GM12878 (cell line): ENCODE data around the gene PDLIM3. TPM values are rescaled to one million over a fixed set of nuclear protein-coding genes. Genes with fewer than 3 reads are reported as not detected.

Experiments used
- ATAC-seq: fragments of 200-7000 bp; cut with Tn5 transposase; 3 replicates; pipeline ENCODE4 v1.9.1; 2020; ENCODE audit warnings: mild to moderate bottlenecking, moderate library complexity
- BruUV-seq: library from RNA; stranded (reverse); fragments of 400-500 nt; replicated peaks from 2 replicates; lab custom pipeline; 2021; lab: Mats Ljungman, UMichigan
- CTCF ChIA-PET: fragments of 300-600 bp; sonication (Branson Sonifier 250); formaldehyde crosslinking; extraction: SDS; loops from one replicate; lab custom pipeline; 2021; ENCODE audit warnings: inconsistent platforms; lab: Yijun Ruan, JAX
- POLR2A ChIA-PET: fragments of 350-600 bp; formaldehyde crosslinking; extraction: SDS; loops from one replicate; lab custom pipeline; 2021; ENCODE audit warnings: inconsistent platforms; lab: Charles Lee
- RAD21 ChIA-PET: fragments of 300-600 bp; sonication (Branson Sonifier 250); formaldehyde crosslinking; loops from one replicate; lab custom pipeline; 2023; ENCODE audit warnings: antibody characterized with exemption; ENCODE audit not compliant: unreplicated experiment; lab: Charles Lee
- SMC1A ChIA-PET: fragments of 300-600 bp; sonication (Branson Sonifier 250); formaldehyde crosslinking; loops from one replicate; lab custom pipeline; 2023; ENCODE audit not compliant: unreplicated experiment, uncharacterized antibody; lab: Charles Lee
- DNase-seq: peaks from one replicate; pipeline ENCODE4 v3.0.0-alpha.2; 2011; ENCODE audit warnings: low read depth, low spot score
- FAIRE-seq: peaks from 3 replicates; lab custom pipeline; 2011; peaks lifted over from hg19 to GRCh38; lab: Jason Lieb, UNC
- H2AFZ ChIP-seq: 2 replicates; pipeline ENCODE4 v1.6.0; 2011; ENCODE audit warnings: low read depth, low read length, control low read depth; ENCODE audit not compliant: control insufficient read depth
- H3K27ac ChIP-seq: 2 replicates; pipeline ENCODE4 v1.5.1; 2011; ENCODE audit warnings: control low read depth; ENCODE audit not compliant: control insufficient read depth, insufficient read depth
- H3K27me3 ChIP-seq, 2 experiments: replicated peaks in 1 of 2; 2 replicates each; pipeline versions ENCODE4 v1.6.0 to v1.6.1; 2011; ENCODE audit warnings: low read length in 1 of 2; ENCODE audit not compliant: control insufficient read depth in 2 of 2, insufficient read depth in 2 of 2
- H3K36me3 ChIP-seq, 2 experiments: 2 replicates each; pipeline ENCODE4 v1.5.1; 2011; ENCODE audit warnings: low read length in 1 of 2; ENCODE audit not compliant: control insufficient read depth in 2 of 2, insufficient read depth in 2 of 2
- H3K4me1 ChIP-seq: 2 replicates; pipeline ENCODE4 v1.6.1; 2011; ENCODE audit warnings: mild to moderate bottlenecking, low read length, moderate library complexity, mixed read lengths; ENCODE audit not compliant: control insufficient read depth, insufficient read depth
- H3K4me2 ChIP-seq: 2 replicates; pipeline ENCODE4 v1.6.0; 2011; ENCODE audit warnings: control low read depth; ENCODE audit not compliant: control insufficient read depth, insufficient read depth
- H3K4me3 ChIP-seq: fragments of 200-600 bp; sonication (generic); 2 replicates; pipeline ENCODE4 v1.5.1; 2016
- H3K79me2 ChIP-seq: 2 replicates; pipeline ENCODE4 v1.6.0; 2011; ENCODE audit warnings: low read length; ENCODE audit not compliant: control insufficient read depth, insufficient read depth
- H3K9ac ChIP-seq: 2 replicates; pipeline ENCODE4 v1.8.0; 2011; ENCODE audit warnings: low read length, control low read depth, mixed read lengths; ENCODE audit not compliant: control insufficient read depth, insufficient read depth
- H3K9me3 ChIP-seq: replicated peaks from 3 replicates; pipeline ENCODE4 v1.5.1; 2011; ENCODE audit warnings: mild to moderate bottlenecking, low read length; ENCODE audit not compliant: control insufficient read depth, insufficient read depth
- H4K20me1 ChIP-seq: 2 replicates; pipeline ENCODE4 v1.6.0; 2011; ENCODE audit not compliant: control insufficient read depth, insufficient read depth
- CBX5 ChIP-seq: sonication (generic); IDR thresholded peaks from 2 replicates; pipeline ENCODE4 v1.6.1; 2016; ENCODE audit warnings: low read depth, moderate library complexity, mild to moderate bottlenecking, inconsistent platforms
- EED ChIP-seq: sonication (generic); IDR thresholded peaks from 2 replicates; pipeline ENCODE4 v1.6.1; 2016; ENCODE audit warnings: antibody characterized with exemption, low read depth
- IRF4 ChIP-seq: IDR thresholded peaks from 2 replicates; pipeline ENCODE4 v1.6.1; 2011; ENCODE audit warnings: low read depth, low read length
- PAX5 ChIP-seq: IDR thresholded peaks from 2 replicates; pipeline ENCODE4 v1.6.1; 2011; ENCODE audit warnings: low read depth, low read length, borderline replicate concordance
- RAD51 ChIP-seq: fragments of 450-650 bp; IDR thresholded peaks from 2 replicates; pipeline ENCODE4 v1.6.1; 2016; ENCODE audit warnings: moderate library complexity, mild to moderate bottlenecking, inconsistent platforms
- RUNX3 ChIP-seq: IDR thresholded peaks from 2 replicates; pipeline ENCODE4 v1.6.1; 2012; ENCODE audit warnings: low read length, inconsistent platforms
- STAT1 ChIP-seq: fragments of 450-650 bp; conservative IDR thresholded peaks from 2 replicates; pipeline ENCODE4 v1.6.1; 2014; ENCODE audit warnings: antibody characterized with exemption, mild to moderate bottlenecking
- YBX1 ChIP-seq: fragments of 450-650 bp; IDR thresholded peaks from 2 replicates; pipeline ENCODE4 v1.6.1; 2016; ENCODE audit warnings: antibody characterized with exemption
- WGBS: methylation state at CpG from one replicate; pipeline ENCODE4 v1.1.6; 2016; ENCODE audit warnings: low lambda C conversion rate; ENCODE audit not compliant: insufficient replicate concordance, insufficient coverage; ENCODE audit errors: missing lambda C conversion rate; 5-methylcytosine and 5-hydroxymethylcytosine counted together
- in situ Hi-C: fragments of 300-500 bp; cut with MboI; formaldehyde crosslinking; loops from 9 replicates; pipeline ENCODE4 v1.14.3; 2018; ENCODE audit warnings: mixed read lengths
- intact Hi-C: fragments of 100-400 bp; cut with micrococcal nuclease; formaldehyde crosslinking; loops from one replicate; pipeline ENCODE4 v1.14.2; 2022; ENCODE audit not compliant: unreplicated experiment
- polyA plus RNA-seq, 11 experiments: library from polyadenylated mRNA; depleted of rRNA in 4 of 11; unstranded in 6 of 11; stranded (reverse) in 5 of 11; fragments of >200 nt; fragmentation: Nextera tagmentation in 4 of 11; fragmentation: Illumina TruSeq in 1 of 11; extraction: Ambion mirVana in 4 of 11; extraction: Trizol in 1 of 11; gene quantifications; 1 replicate in 1 of 11; 2 replicates in 10 of 11; pipeline versions ENCODE4 v1.2.1 to v1.2.3, GENCODE V29; 2011 to 2016; ENCODE audit warnings: inconsistent platforms in 2 of 11, missing spikeins in 2 of 11, low read depth in 1 of 11
- total RNA-seq, 4 experiments: library from RNA; depleted of rRNA in 3 of 4; stranded (reverse); fragments of >200 nt in 3 of 4; fragmentation: Illumina TruSeq in 1 of 4; extraction: Trizol in 1 of 4; gene quantifications; 2 replicates each; pipeline versions ENCODE4 v1.2.1 to v1.2.3, GENCODE V29; 2013 to 2021
- TF ChIP-seq, protein P1 (sequence below): fragments of 450-650 bp; IDR thresholded peaks from 2 replicates; pipeline ENCODE4 v1.6.1; 2017; ENCODE audit warnings: mild to moderate bottlenecking, low read depth, inconsistent platforms; ENCODE audit not compliant: poor library complexity, severe bottlenecking

The PDLIM3 gene
- total and polyA plus RNA-seq, 10 of the 15 experiments (the other 5 are each of a cell fraction or from before 2014, with no cell fraction given), result 0.04 to 0.43 (median 0.08) TPM; not detected in 7

GRCh38 chr4:185470501-185471195 is 64.7 kb downstream of the PDLIM3 start:
- no peak overlapping the region for H3K27ac ChIP-seq
- BruUV-seq, result no TSS peak
- FAIRE-seq, result peak; percentile 86
- no peak for DNase-seq
- ChIA-PET RAD21 (no interaction called here), CTCF (no interaction called here), POLR2A (no interaction called here), SMC1A (no interaction called here)
- H3K4me2 ChIP-seq, result peak overlapping the region; percentile 83
- in situ Hi-C loops, result no loop called here
- peak overlapping the region; percentile 98 for H2AFZ ChIP-seq
- H3K9me3 ChIP-seq, result no peaks in the 10 kb centered on the region; the same call in 2 of the 3 replicates
- H3K4me3 ChIP-seq, result peak overlapping the region; percentile 74
- H3K36me3 ChIP-seq, result no peaks in the 10 kb centered on the region
- peak; percentile 10 for ATAC-seq
- H4K20me1 ChIP-seq, result no peaks in the 10 kb centered on the region
- intact Hi-C loops, result loop anchor here (1.0 to 10.0 kb wide), 3 partner anchors 76 to 554 kb away; partner anchors contain the start of gene LRP2BP
- peak overlapping the region; percentile 40; the same call in 1 of the 2 replicates for H3K9ac ChIP-seq
- peaks cover 0 to 2% of the 10 kb centered on the region in 2 experiments; a peak in 1 of 4 replicates for H3K27me3 ChIP-seq
- H3K79me2 ChIP-seq, result no peaks in the 10 kb centered on the region; the same call in none of the 2 replicates
- no peak for TF ChIP-seq RUNX3
- peak; percentile 78 for TF ChIP-seq PAX5
- H3K4me1 ChIP-seq, result peaks cover 13% of the 10 kb centered on the region
- 1% methylated on average over 35 of the region's 41 CpGs for WGBS

DNA sequence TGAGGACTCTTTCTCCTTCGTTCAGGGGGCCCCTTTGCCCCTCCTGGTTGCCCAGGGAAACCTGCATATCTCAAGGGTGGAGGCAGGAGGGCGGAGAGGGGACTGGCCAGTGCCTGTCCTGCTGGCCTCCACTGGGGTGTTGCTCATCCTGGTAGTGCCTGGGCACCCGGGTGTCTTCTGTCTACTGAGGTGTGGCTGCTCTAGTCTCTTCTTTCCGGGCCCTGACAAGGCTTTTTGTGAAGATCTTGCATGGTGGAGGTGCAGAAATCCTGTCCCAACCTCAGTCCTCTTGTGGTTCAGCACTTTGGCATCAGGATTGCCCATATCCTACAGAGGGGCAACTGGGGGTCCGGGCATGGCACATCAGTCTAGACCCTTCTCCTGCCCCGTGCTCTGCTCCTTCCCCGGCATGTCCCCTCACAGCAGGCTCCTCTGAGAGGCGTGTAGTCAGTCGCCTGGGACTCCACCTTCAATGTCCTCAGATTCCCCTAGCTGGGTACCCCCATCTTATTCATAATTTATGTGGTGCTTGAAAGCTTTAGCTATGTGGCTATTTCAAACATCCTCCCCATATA is 65.6 kb downstream of the PDLIM3 start:
- no TSS peak for BruUV-seq
- intact Hi-C loops (loop anchor here (2.0 to 10.0 kb wide), 2 partner anchors 75 to 555 kb away; partner anchors contain the start of gene LRP2BP), in situ Hi-C loops (no loop called here)
- no peak overlapping the region for H3K27ac ChIP-seq
- no peak for ATAC-seq
- peaks cover 13% of the 10 kb centered on the region for H3K4me1 ChIP-seq
- TF ChIP-seq CBX5, result no peak
- TF ChIP-seq PAX5, result no peak
- TF ChIP-seq, protein P1, sequence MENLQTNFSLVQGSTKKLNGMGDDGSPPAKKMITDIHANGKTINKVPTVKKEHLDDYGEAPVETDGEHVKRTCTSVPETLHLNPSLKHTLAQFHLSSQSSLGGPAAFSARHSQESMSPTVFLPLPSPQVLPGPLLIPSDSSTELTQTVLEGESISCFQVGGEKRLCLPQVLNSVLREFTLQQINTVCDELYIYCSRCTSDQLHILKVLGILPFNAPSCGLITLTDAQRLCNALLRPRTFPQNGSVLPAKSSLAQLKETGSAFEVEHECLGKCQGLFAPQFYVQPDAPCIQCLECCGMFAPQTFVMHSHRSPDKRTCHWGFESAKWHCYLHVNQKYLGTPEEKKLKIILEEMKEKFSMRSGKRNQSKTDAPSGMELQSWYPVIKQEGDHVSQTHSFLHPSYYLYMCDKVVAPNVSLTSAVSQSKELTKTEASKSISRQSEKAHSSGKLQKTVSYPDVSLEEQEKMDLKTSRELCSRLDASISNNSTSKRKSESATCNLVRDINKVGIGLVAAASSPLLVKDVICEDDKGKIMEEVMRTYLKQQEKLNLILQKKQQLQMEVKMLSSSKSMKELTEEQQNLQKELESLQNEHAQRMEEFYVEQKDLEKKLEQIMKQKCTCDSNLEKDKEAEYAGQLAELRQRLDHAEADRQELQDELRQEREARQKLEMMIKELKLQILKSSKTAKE, result no peak
- no peak for TF ChIP-seq EED
- TF ChIP-seq RAD51, result no peak
- no peak for TF ChIP-seq IRF4
- TF ChIP-seq STAT1, result no peak
- TF ChIP-seq YBX1, result no peak
- H3K4me2 ChIP-seq, result peak overlapping the region; percentile 83
- ChIA-PET RAD21 (no interaction called here), POLR2A (interaction anchor here (0.5 kb wide), 1 partner anchor 75 kb away, joined by 3 read pairs; no protein-coding TSS in a partner anchor), CTCF (no interaction called here), SMC1A (no interaction called here)
- H4K20me1 ChIP-seq, result no peaks in the 10 kb centered on the region
- 80% methylated on average over 9 of the region's 9 CpGs for WGBS
- H3K27me3 ChIP-seq, result peaks cover 0 to 2% of the 10 kb centered on the region in 2 experiments; a peak in 1 of 4 replicates
- H3K79me2 ChIP-seq, result no peaks in the 10 kb centered on the region; the same call in none of the 2 replicates
- H3K9ac ChIP-seq, result no peak overlapping the region
- DNase-seq, result no peak
- FAIRE-seq, result no peak
- H3K36me3 ChIP-seq, result no peaks in the 10 kb centered on the region
- H3K4me3 ChIP-seq, result no peak overlapping the region
- H2AFZ ChIP-seq, result no peak overlapping the region
- no peaks in the 10 kb centered on the region; the same call in 2 of the 3 replicates for H3K9me3 ChIP-seq
